ENCODE measurements around the gene RND2. TPM values are rescaled to one million over a fixed set of nuclear protein-coding genes. Genes with fewer than 3 reads are reported as not detected.
A peak's percentile ranks its signal among the peaks of the same experiment; 100 is the strongest.

The RND2 gene
- total and polyA plus RNA-seq, 9 of the 15 experiments (the other 6 are each of a cell fraction or from before 2014, with no cell fraction given), result 0.15 to 1.9 (median 0.98) TPM

DNA sequence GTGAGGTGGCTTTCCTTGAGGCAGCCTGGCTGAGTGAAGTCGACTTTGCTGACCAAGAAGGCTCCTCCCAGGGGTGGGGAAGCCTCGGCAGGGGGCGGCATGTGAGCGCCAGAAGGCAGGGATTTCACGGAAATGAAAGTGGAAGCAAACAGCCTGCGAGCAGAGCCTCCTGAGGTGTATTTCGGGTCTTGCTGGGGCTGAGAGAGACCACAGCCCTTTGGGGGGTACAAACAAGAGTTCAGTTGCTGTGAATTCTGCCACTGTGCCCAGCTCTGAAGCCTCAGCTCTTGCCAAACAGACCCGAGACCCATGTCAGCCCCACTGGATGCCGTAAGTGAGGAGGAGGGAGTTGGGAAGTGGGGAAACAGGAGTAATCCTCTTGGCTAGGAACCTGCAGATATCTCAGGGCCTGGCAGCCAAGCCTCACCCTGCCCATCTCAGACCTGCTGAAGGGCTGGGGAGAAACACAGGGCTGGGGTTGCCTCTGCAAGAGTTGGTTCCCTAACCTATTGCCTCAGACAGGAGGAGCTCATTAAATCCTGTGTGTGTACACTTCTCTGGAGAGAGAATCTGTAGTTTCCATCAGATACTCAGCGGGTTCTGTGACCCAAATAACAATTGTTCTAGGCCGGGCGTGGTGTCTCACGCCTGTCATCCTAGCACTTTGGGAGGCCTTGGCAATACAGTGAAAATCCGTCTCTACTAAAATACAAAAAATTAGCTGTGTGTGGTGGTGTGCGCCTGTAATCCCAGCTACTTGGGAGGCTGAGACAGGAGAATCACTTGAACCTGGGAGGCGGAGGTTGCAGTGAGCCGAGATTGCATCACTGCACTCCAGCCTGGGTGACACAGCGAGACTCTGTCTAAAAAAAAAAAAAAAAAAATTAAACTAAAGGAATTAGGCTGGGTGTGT lies 18.1 kb upstream of the RND2 start, which contains the start of gene IFI35:
Gene IFI35 (plus strand): TSS at position 146 of the 913 bp plus-strand sequence. CDS start 164 bp downstream, at position 310.
- in situ Hi-C loops (cut with MboI), result no loop called here
- Histone ChIP-seq H3K27me3 (ENCODE audit: control insufficient read depth in 2 of 2, insufficient read depth in 2 of 2, low read length in 2 of 2) (no peaks in the 10 kb centered on the region), H2AFZ (ENCODE audit: low read depth, low read length) (peak within 1 kb of the TSS; percentile 98), H3K79me2 (ENCODE audit: control insufficient read depth, insufficient read depth, low read length) (no peaks in the 10 kb centered on the region; the same call in 2 of the 3 replicates), H4K20me1 (replicated peaks; ENCODE audit: control insufficient read depth, insufficient read depth, low read length) (peaks cover 9% of the 10 kb centered on the region; the same call in 1 of the 2 replicates), H3K36me3 (ENCODE audit: control insufficient read depth, insufficient read depth, low read length) (peaks cover 28% of the 10 kb centered on the region), H3K27ac (ENCODE audit: extremely low read depth, low read depth, low read length) (peak within 1 kb of the TSS; percentile 82), H3K4me3 (peak within 1 kb of the TSS; percentile 56), H3K9me1 (ENCODE audit: control insufficient read depth, insufficient read depth, low read length) (no peaks in the 10 kb centered on the region), H3K9ac (ENCODE audit: insufficient read depth in 1 of 2, low read depth in 2 of 2, low read length in 2 of 2) (peak within 1 kb of the TSS; percentile 86 to 90), H3K9me3 (replicated peaks; ENCODE audit: control insufficient read depth, insufficient read depth, low read depth, low read length) (no peaks in the 10 kb centered on the region; the same call in 1 of the 2 replicates), H3K4me2 (ENCODE audit: insufficient read depth, low read length) (peak within 1 kb of the TSS; percentile 98), H3K4me1 (replicated peaks in 1 of 2; ENCODE audit: control insufficient read depth in 2 of 2, insufficient read depth in 2 of 2, low read length in 2 of 2) (peaks cover 11 to 22% of the 10 kb centered on the region in 2 experiments)
- DNase-seq (ENCODE audit: extremely low read depth in 1 of 4, low spot score in 3 of 4), result peak; percentile 54 to 92 (median 70)
- ATAC-seq, result peak; percentile 92
- WGBS (ENCODE audit: insufficient coverage, low coverage, missing lambda C conversion rate), result 15% methylated on average over 15 of the region's 18 CpGs
- ChIA-PET CTCF (ENCODE audit: low intra/inter-chr PET ratio) (interaction anchor here (0.6 to 0.8 kb wide), 3 partner anchors 13 to 332 kb away, joined by 3 to 4 read pairs (median 3); no protein-coding TSS in a partner anchor), POLR2A (interaction anchor here (1.5 to 2.1 kb wide), 3 partner anchors 9 to 309 kb away, joined by 5 to 26 read pairs (median 9); partner anchors contain the start of gene RPL27)
- BruUV-seq (replicated peaks), result no TSS peak
- intact Hi-C loops (cut with micrococcal nuclease), result loop anchor here (1.0 kb wide), 1 partner anchor 17 kb away; no protein-coding TSS in a partner anchor
- peak; percentile 90 for FAIRE-seq
- peak; percentile 70 for TF ChIP-seq CC2D1A (IDR thresholded peaks at IDR 0.05)
- peak; percentile 78; a peak in 3 of 4 replicates for TF ChIP-seq TRIM24 (IDR thresholded peaks at IDR 0.05)
- no peak for TF ChIP-seq ZNF785 (CRISPR knock-in tag; IDR thresholded peaks at IDR 0.05)
- peak; percentile 75; the same call in 1 of the 2 replicates for TF ChIP-seq TCF7 (IDR thresholded peaks at IDR 0.05; ENCODE audit: borderline replicate concordance)
- 0 out of 2 replicates have a peak, but pooled peaks have one; percentile 15 for TF ChIP-seq JUNB (CRISPR knock-in tag; conservative IDR thresholded peaks at IDR 0.05)
- TF ChIP-seq CHCHD3 (CRISPR knock-in tag; IDR thresholded peaks at IDR 0.05), result no peak
- TF ChIP-seq SREBF1 (IDR thresholded peaks at IDR 0.05; ENCODE audit: borderline replicate concordance, low read depth, low read length), result no peak
- TF ChIP-seq MYC (IDR thresholded peaks at IDR 0.05; ENCODE audit: low read depth, low read length), result peak; percentile 57; the same call in 1 of the 2 replicates
- TF ChIP-seq MYC (CRISPR knock-in tag; IDR thresholded peaks at IDR 0.05; ENCODE audit: borderline replicate concordance, low read depth), result no peak
- peak; percentile 59; the same call in 1 of the 2 replicates for TF ChIP-seq CEBPG (CRISPR knock-in tag; IDR thresholded peaks at IDR 0.05)
- peak; percentile 52 to 54; a peak in 3 of 4 replicates for TF ChIP-seq CEBPG (tag; conservative IDR thresholded peaks at IDR 0.05 in 1 of 2, IDR thresholded peaks at IDR 0.05 in 1 of 2)
- peak; percentile 24; the same call in 1 of the 2 replicates for TF ChIP-seq ELF4 (CRISPR knock-in tag; IDR thresholded peaks at IDR 0.05)
- TF ChIP-seq ZNF644 (tag; IDR thresholded peaks at IDR 0.05; ENCODE audit: low read depth), result no peak
- no peak for TF ChIP-seq FOS (IDR thresholded peaks at IDR 0.05; ENCODE audit: extremely low read depth, insufficient read length)
- no peak for TF ChIP-seq KLF10 (CRISPR knock-in tag; IDR thresholded peaks at IDR 0.05)
- TF ChIP-seq MAFG (tag; conservative IDR thresholded peaks at IDR 0.05), result peak; percentile 18; the same call in 1 of the 2 replicates
- TF ChIP-seq, protein P1, sequence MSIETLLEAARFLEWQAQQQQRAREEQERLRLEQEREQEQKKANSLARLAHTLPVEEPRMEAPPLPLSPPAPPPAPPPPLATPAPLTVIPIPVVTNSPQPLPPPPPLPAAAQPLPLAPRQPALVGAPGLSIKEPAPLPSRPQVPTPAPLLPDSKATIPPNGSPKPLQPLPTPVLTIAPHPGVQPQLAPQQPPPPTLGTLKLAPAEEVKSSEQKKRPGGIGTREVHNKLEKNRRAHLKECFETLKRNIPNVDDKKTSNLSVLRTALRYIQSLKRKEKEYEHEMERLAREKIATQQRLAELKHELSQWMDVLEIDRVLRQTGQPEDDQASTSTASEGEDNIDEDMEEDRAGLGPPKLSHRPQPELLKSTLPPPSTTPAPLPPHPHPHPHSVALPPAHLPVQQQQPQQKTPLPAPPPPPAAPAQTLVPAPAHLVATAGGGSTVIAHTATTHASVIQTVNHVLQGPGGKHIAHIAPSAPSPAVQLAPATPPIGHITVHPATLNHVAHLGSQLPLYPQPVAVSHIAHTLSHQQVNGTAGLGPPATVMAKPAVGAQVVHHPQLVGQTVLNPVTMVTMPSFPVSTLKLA (conservative IDR thresholded peaks at IDR 0.05), result peak in 1 of 2 experiments; percentile 61; a peak in 2 of 4 replicates
- peak in 1 of 2 experiments; percentile 55; a peak in 2 of 4 replicates for TF ChIP-seq HDAC1 (IDR thresholded peaks at IDR 0.05)
- TF ChIP-seq SIRT6 (IDR thresholded peaks at IDR 0.05; ENCODE audit: low read depth, low read length), result no peak
- TF ChIP-seq IRF2 (CRISPR knock-in tag; IDR thresholded peaks at IDR 0.05), result peak; percentile 25; the same call in 1 of the 2 replicates

Data from K562 (cell line).